GM13977 (cell line): ENCODE results near the gene MYO1H.

Experiments
- DNase-seq: peaks from one replicate; pipeline ENCODE4 v3.0.0; 2012; ENCODE audit warnings: low spot score
- in situ Hi-C: fragments of 300-500 bp; cut with MboI; formaldehyde crosslinking; loops from one replicate; pipeline ENCODE4 v1.12.0; 2022; ENCODE audit warnings: low sequenced_read_pairs, low pct_unique_long_range_greater_than_20kb, mixed read lengths, inconsistent platforms; ENCODE audit not compliant: unreplicated experiment
- TF ChIP-seq, protein P1 (sequence below): IDR thresholded peaks from 2 replicates; pipeline ENCODE4 v1.5.1; 2012; ENCODE audit warnings: mild to moderate bottlenecking, control low read depth; ENCODE audit not compliant: insufficient read depth; ENCODE audit errors: extremely low read depth, missing control alignments

The MYO1H gene

DNA sequence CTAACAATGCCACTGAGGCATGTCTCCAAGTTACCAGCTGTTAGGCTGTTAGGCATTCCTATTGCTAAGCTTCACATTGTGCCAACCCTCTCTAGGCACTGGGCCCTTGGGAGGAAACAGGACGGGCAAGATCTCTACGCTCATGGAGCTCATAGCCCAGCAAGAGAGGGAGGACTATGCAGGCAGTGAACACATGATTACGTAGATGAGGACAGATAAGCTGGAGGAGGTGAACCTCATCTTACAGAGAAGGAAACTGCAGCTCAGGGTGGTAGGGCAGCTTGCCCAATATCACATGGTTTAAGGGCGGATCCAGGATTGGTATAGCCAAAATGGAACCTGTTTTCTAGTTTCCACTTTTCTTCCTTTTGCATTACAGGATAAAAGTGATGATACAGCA is 137.5 kb downstream of the MYO1H start:
- in situ Hi-C loops, result no loop called here
- no peak for DNase-seq
- TF ChIP-seq, protein P1, sequence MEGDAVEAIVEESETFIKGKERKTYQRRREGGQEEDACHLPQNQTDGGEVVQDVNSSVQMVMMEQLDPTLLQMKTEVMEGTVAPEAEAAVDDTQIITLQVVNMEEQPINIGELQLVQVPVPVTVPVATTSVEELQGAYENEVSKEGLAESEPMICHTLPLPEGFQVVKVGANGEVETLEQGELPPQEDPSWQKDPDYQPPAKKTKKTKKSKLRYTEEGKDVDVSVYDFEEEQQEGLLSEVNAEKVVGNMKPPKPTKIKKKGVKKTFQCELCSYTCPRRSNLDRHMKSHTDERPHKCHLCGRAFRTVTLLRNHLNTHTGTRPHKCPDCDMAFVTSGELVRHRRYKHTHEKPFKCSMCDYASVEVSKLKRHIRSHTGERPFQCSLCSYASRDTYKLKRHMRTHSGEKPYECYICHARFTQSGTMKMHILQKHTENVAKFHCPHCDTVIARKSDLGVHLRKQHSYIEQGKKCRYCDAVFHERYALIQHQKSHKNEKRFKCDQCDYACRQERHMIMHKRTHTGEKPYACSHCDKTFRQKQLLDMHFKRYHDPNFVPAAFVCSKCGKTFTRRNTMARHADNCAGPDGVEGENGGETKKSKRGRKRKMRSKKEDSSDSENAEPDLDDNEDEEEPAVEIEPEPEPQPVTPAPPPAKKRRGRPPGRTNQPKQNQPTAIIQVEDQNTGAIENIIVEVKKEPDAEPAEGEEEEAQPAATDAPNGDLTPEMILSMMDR, result no peak

DNA sequence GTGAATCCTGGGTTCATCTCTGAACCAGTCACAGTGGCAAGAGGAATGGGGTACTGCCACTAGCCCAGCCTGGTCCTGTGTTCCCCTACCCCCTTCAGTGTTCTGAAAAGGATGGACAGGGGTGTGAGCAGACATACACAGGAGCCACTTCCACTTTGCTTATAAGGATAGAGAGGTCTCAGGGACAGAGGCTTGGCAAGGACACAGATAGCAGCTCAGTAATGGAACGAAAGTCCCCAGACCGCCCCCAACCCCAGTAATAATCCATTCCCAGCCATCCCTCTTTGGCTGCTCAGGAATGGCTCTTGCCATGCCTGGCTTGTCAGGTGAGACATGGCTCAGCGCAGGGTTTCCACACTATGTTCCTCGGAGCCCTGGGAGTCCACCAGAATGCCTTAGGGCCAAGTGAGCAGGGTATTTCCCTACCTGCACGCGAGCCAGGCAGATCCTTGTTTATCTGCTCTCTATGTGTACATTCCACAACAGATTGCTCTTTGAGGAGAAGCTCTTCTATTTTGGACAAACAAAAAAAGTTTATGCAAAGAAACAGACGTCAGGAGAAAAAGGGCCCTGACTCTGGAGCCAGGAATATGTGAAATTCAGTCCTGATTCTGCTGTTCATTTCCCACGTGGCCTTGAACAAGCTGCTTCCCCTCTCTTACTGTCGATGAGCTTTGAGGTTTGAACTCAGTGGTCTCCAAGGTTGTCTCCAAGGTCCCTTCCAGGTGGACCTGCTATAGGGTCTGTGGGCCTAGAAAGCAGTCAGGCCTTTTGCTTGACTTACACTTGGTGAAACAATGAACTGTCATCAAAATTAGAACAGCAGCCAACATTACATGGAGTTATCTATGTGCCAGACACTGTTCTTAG is 139.7 kb downstream of the MYO1H start:
- TF ChIP-seq, protein P1, result no peak
- in situ Hi-C loops, result no loop called here
- DNase-seq, result no peak

DNA sequence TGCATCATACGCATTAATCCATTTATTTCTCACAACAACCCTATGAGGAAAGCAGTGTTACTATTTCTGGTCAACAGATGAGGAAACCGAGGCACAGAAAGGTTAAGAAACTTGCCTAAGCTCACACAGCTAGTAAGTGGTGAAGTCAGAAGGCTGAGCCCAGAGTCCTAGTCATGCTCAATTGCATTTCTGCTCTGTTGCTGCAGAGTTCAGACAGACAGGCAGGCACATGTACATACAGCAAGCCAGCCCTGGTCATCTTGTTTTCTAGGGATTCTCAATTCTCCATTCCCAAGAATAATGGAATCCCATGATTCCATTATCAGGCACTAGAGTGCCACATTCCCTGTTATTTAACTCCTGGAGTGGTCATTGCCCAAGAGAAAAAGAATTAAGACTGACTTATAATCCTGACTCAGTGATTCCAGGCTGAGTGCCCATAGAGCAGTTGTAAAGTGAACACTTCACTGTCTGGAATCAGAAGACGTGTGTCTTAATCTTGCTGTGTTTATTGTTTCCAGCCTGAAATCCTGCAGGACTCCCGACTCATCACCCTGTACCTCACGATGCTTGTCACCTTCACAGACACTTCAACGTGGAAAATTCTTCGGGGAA is 140.5 kb downstream of the MYO1H start:
- DNase-seq, result no peak
- in situ Hi-C loops, result no loop called here
- TF ChIP-seq, protein P1, result no peak

DNA sequence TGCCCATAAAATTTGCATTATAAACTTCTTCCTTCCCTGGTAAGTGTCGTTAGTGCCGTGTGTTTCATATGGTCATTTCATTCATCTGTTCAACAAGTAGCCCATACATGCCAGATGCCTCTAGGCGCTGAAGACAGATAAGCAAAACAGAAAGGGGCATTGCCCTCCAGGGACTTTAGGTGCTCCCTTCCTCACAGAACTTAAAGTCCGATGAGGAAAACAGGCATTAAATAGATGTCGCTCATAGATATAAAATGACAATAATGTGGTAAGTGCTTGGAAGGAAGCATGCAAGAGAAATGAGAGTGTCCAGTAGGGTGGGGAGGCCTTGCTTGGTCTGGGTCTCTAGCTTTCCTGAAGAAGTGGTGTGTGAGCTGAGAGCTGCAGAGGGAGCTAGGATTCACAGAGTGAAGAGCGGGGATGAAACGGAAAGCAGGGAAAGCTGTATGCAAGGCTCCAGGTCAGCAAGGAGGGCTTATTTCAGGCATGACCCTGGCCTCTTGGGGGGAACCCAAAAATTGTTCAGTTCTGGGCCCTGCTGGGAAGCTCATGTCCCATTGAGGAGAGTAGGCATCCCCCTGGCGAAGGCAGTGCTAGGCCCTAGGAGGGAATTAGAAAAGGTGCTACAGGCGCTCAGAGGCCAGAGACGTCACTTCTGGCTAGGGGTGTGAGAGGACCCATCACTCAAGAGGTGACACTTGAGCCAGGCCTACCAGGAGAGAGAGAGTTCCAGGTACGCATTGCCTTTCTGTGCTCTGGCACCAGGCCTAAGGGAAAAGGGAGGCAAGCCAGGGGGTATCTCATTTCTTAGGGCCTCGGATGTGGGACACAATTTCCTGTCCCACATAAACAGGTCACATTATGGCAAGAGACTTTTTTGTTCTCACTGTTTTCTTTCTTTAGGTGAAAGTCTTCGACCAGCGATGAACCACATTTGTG is 141.6 kb downstream of the MYO1H start:
- DNase-seq, result no peak
- TF ChIP-seq, protein P1, result no peak
- in situ Hi-C loops, result no loop called here

DNA sequence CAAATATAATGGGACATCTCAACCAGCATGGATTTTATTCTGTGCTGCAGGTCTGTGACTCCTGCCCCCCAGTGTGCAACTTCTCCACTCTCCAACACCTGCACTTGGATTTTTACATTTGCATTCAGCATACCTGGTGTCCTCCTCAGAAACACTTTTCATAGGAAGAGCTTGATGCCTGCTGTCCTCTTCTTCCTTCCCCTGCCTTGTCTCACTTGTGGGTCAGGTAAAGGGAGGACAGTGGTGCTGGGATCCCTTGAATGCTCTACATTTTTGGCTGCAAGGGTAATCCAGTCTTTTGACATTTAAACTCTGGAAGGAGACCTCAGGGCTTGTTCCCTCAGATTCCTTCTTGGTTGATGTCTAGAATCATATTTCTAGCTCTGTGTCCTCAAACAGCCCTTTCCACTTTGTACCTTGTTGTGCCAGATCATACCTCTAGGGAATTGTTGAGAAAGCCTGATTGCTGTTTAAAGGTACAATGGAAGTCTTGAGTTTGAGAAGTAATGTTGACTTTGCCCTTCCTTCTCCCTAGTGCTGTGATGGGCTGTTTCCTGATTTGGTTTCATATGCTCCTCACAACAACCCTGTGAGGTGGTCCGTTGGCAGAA is 142.4 kb downstream of the MYO1H start:
- in situ Hi-C loops, result no loop called here
- TF ChIP-seq, protein P1, result no peak
- no peak for DNase-seq

DNA sequence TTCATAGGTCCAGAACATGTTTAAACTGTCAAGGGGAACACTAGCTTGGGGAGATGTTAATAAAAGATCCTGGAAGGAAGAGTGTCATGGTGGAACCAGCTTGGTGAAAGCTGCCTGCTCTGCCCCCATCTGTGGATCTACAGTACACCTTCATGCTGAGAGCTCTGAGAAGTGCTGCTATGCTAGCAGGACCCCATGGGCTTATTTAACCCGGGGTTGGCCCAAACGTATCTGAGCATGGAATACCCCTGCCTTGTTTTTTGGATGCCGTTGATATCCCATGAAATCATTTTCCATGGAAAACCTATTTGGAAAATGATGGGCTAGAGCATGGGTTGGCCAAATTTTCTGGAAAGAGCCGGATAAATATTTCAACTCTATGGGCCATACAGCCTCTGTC is 144.0 kb downstream of the MYO1H start:
- TF ChIP-seq, protein P1, result no peak
- in situ Hi-C loops, result no loop called here
- no peak for DNase-seq
